ENCODE measurements around the gene MBNL2. TPM values are rescaled to one million over a fixed set of nuclear protein-coding genes. Genes with fewer than 3 reads are reported as not detected.

Gene MBNL2
- total and polyA plus RNA-seq, 10 of the 15 experiments (the other 5 are each of a cell fraction or from before 2014, with no cell fraction given): 1.6 to 9.7 (median 6.7) TPM

DNA sequence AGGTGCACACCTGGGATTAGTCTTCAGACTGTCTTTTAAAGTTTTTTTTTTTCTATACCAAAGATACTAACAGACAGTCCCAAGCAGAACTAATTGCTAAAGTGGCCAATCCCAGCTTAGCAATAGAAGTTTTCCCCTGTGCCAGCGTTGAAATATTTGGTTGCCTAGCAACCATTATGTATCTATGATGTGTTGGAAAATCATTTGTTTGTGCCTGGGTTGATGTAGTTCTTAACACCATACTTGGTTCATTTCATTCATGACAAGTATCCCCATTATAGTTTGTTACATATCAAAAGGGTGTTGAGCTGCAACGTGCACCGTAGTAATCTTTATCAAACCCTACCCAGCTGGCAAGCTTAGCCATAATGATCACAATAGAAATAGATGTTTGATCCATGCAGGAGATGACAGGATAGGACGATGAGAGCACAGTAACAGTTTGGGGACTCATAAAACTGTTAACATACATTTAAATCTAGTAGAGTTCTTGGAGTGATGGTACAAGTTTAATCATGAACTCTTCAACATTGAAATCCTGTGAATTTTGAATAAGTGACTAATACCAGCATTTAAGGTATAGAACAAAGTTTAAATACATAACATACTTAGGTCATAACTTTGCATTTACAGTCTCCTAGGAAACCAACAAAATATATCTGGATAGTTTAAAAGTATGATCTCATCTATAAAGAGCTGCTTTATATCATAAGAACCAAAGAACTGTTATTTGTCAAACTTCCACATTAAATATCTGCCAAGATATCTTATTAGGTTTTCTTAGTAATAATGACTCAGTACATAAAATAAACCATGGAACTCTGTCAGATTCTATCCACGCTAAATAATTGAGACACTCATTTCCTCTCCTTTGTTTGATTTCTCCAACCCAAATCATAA, 73.4 kb downstream of the MBNL2 start:
- no peak overlapping the region for H3K4me3 ChIP-seq
- no peak overlapping the region for H2AFZ ChIP-seq (ENCODE audit: control insufficient read depth, low read depth, low read length)
- no peak overlapping the region for H3K4me2 ChIP-seq (ENCODE audit: control insufficient read depth, insufficient read depth)
- in situ Hi-C loops (cut with MboI): no loop called here
- no peak for FAIRE-seq
- no peaks in the 10 kb centered on the region for H3K9me3 ChIP-seq (replicated peaks; ENCODE audit: control insufficient read depth, insufficient read depth, low read length)
- DNase-seq (ENCODE audit: low read depth, low spot score): no peak
- ATAC-seq: no peak
- WGBS (ENCODE audit: insufficient coverage, insufficient replicate concordance, low lambda C conversion rate, missing lambda C conversion rate): 99% methylated on average over 5 of the region's 5 CpGs
- RAD21 ChIA-PET (ENCODE audit: unreplicated experiment): no interaction called here
- H4K20me1 ChIP-seq (ENCODE audit: control insufficient read depth, insufficient read depth): no peaks in the 10 kb centered on the region
- H3K36me3 ChIP-seq (ENCODE audit: control insufficient read depth in 2 of 2, insufficient read depth in 2 of 2, low read length in 1 of 2): no peaks in the 10 kb centered on the region
- POLR2A ChIA-PET: interaction anchor here (0.6 kb wide), 1 partner anchor 140 kb away, joined by 5 read pairs; no protein-coding TSS in a partner anchor
- no peaks in the 10 kb centered on the region; the same call in none of the 2 replicates for H3K4me1 ChIP-seq (ENCODE audit: control insufficient read depth, insufficient read depth, low read length)
- no TSS peak for BruUV-seq (replicated peaks)
- intact Hi-C loops (cut with micrococcal nuclease; ENCODE audit: unreplicated experiment): no loop called here
- SMC1A ChIA-PET (ENCODE audit: uncharacterized antibody, unreplicated experiment): no interaction called here
- no peak overlapping the region for H3K27ac ChIP-seq (ENCODE audit: control insufficient read depth, insufficient read depth)
- no peaks in the 10 kb centered on the region for H3K27me3 ChIP-seq (replicated peaks in 1 of 2; ENCODE audit: control insufficient read depth in 2 of 2, insufficient read depth in 2 of 2, low read length in 1 of 2)
- no peak overlapping the region for H3K9ac ChIP-seq (ENCODE audit: control insufficient read depth, insufficient read depth, low read length)
- CTCF ChIA-PET: interaction anchor here (1.0 kb wide), 1 partner anchor 127 kb away, joined by 3 read pairs; no protein-coding TSS in a partner anchor
- no peaks in the 10 kb centered on the region for H3K79me2 ChIP-seq (ENCODE audit: control insufficient read depth, insufficient read depth, low read length)
- TF ChIP-seq BCLAF1 (IDR thresholded peaks at IDR 0.05) (no peak), ESRRA (IDR thresholded peaks at IDR 0.05; ENCODE audit: low read length) (no peak), ZNF207 (IDR thresholded peaks at IDR 0.05; ENCODE audit: borderline replicate concordance) (no peak), YY1 (IDR thresholded peaks at IDR 0.05; ENCODE audit: low read depth, low read length) (no peak), POLR2AphosphoS5 (IDR thresholded peaks at IDR 0.05; ENCODE audit: low read length) (no peak), FOS (IDR thresholded peaks at IDR 0.05; ENCODE audit: borderline replicate concordance, extremely low read depth, insufficient read length) (no peak), REST (IDR thresholded peaks at IDR 0.05; ENCODE audit: low read depth, low read length) (no peak), CTCF (IDR thresholded peaks at IDR 0.05 in 2 of 3, conservative IDR thresholded peaks at IDR 0.05 in 1 of 3; ENCODE audit: control insufficient read depth in 2 of 3, extremely low read depth in 1 of 3, insufficient read depth in 1 of 3, low read depth in 3 of 3, low read length in 3 of 3) (no peak), ZNF274 (IDR thresholded peaks at IDR 0.05; ENCODE audit: insufficient read depth, insufficient read length) (no peak), STAT1 (conservative IDR thresholded peaks at IDR 0.05) (no peak), NR2C1 (IDR thresholded peaks at IDR 0.05) (no peak)
- TF ChIP-seq, protein P1, sequence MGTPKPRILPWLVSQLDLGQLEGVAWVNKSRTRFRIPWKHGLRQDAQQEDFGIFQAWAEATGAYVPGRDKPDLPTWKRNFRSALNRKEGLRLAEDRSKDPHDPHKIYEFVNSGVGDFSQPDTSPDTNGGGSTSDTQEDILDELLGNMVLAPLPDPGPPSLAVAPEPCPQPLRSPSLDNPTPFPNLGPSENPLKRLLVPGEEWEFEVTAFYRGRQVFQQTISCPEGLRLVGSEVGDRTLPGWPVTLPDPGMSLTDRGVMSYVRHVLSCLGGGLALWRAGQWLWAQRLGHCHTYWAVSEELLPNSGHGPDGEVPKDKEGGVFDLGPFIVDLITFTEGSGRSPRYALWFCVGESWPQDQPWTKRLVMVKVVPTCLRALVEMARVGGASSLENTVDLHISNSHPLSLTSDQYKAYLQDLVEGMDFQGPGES (IDR thresholded peaks at IDR 0.05): no peak
- TF ChIP-seq, protein P2, sequence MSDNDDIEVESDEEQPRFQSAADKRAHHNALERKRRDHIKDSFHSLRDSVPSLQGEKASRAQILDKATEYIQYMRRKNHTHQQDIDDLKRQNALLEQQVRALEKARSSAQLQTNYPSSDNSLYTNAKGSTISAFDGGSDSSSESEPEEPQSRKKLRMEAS (IDR thresholded peaks at IDR 0.05; ENCODE audit: low read depth, low read length): no peak

Measured in GM12878 (cell line).